Measurements from ENCODE around the gene HSPB9.
"Not testable (repeated sequence)": the region's sequence is repeated elsewhere in the genome, so short reads cannot be mapped to it uniquely, and the experiment has no call there.

- not testable (repeated sequence) for TF ChIP-seq EZH2 (IDR thresholded peaks at IDR 0.05; ENCODE audit: insufficient read depth, low read length); CTCF (IDR thresholded peaks at IDR 0.05; ENCODE audit: insufficient read depth, low read depth, low read length)
Observed at GRCh38 chr17:42143138-42143537, 20.5 kb downstream of the HSPB9 start.
